ENCODE results near the gene MAZ. TPM values are rescaled to one million over a fixed set of nuclear protein-coding genes. Genes with fewer than 3 reads are reported as not detected.

The MAZ gene
- total RNA-seq, 1 experiment from 2014 or later: 256 TPM

GRCh38 chr16:29765167-29766032 is 40.9 kb upstream of the MAZ start:
- H3K27ac ChIP-seq (ENCODE audit: low read depth, low read length): peak overlapping the region; percentile 17; the same call in 1 of the 2 replicates
- no peaks in the 10 kb centered on the region for H3K36me3 ChIP-seq (ENCODE audit: control insufficient read depth in 1 of 2, insufficient read depth in 2 of 2, low read length in 2 of 2)
- H3K4me1 ChIP-seq (ENCODE audit: control insufficient read depth in 1 of 2, insufficient read depth in 2 of 2, low read length in 2 of 2): peaks cover 18 to 20% of the 10 kb centered on the region in 2 experiments
- peak overlapping the region in 1 of 2 experiments; percentile 16; a peak in 1 of 4 replicates for H3K4me3 ChIP-seq (replicated peaks in 1 of 2; ENCODE audit: low read depth in 1 of 2, low read length in 2 of 2)
- ChIA-PET RAD21 (ENCODE audit: low non-redundant PET in 1 of 2, low total read pairs in 2 of 2, uncharacterized antibody in 2 of 2, unreplicated experiment in 2 of 2) (no interaction called here), POLR2A (no interaction called here), CTCF (no interaction called here)
- ATAC-seq (peak; percentile 90), DNase-seq (ENCODE audit: low read depth, low spot score) (peak; percentile 50)
- BruUV-seq (replicated peaks): no TSS peak
- H2AFZ ChIP-seq (ENCODE audit: low read depth, low read length, poor library complexity, severe bottlenecking): peak overlapping the region; percentile 36
- H3K27me3 ChIP-seq (ENCODE audit: insufficient read depth, low read length): no peaks in the 10 kb centered on the region
- H3K9ac ChIP-seq (ENCODE audit: low read length): 0 out of 2 replicates have a peak overlapping the region, but pooled peaks have one; percentile 1
- no peaks in the 10 kb centered on the region for H3K79me2 ChIP-seq (ENCODE audit: insufficient read depth, low read length)
- TF ChIP-seq YY1 (IDR thresholded peaks at IDR 0.05; ENCODE audit: extremely low read depth, insufficient replicate concordance, low read depth, low read length) (no peak), RAD21 (IDR thresholded peaks at IDR 0.05; ENCODE audit: low read depth) (0 out of 2 replicates have a peak, but pooled peaks have one; percentile 5), ATF3 (IDR thresholded peaks at IDR 0.05) (no peak), CBX3 (IDR thresholded peaks at IDR 0.05; ENCODE audit: low read depth) (no peak), MAX (IDR thresholded peaks at IDR 0.05) (no peak), EGR1 (IDR thresholded peaks at IDR 0.05; ENCODE audit: low read depth) (no peak), POLR2A (IDR thresholded peaks at IDR 0.05; ENCODE audit: borderline replicate concordance, extremely low read depth, insufficient read depth, insufficient read length) (no peak), SP1 (IDR thresholded peaks at IDR 0.05; ENCODE audit: low read depth) (no peak), JUND (IDR thresholded peaks at IDR 0.05) (0 out of 2 replicates have a peak, but pooled peaks have one; percentile 8), TCF7L2 (IDR thresholded peaks at IDR 0.05; ENCODE audit: borderline replicate concordance, extremely low read depth, insufficient read depth, insufficient read length) (peak; percentile 38), ZNF274 (IDR thresholded peaks at IDR 0.05; ENCODE audit: low read depth, low read length) (no peak), POLR2AphosphoS5 (IDR thresholded peaks at IDR 0.05; ENCODE audit: low read depth, low read length) (no peak), SRF (IDR thresholded peaks at IDR 0.05; ENCODE audit: low read depth) (no peak), FOSL1 (IDR thresholded peaks at IDR 0.05; ENCODE audit: low read depth) (no peak), EZH2phosphoT487 (IDR thresholded peaks at IDR 0.05; ENCODE audit: borderline replicate concordance) (no peak), REST (IDR thresholded peaks at IDR 0.05; ENCODE audit: low read depth) (no peak), ZFX (IDR thresholded peaks at IDR 0.05) (no peak), EZH2 (IDR thresholded peaks at IDR 0.05) (no peak), ELF1 (IDR thresholded peaks at IDR 0.05; ENCODE audit: borderline replicate concordance, low read depth) (no peak), ZBTB33 (IDR thresholded peaks at IDR 0.05; ENCODE audit: extremely low read depth, insufficient replicate concordance, low read length) (peak; percentile 10)
- H4K20me1 ChIP-seq (ENCODE audit: insufficient read depth): no peaks in the 10 kb centered on the region
- no peaks in the 10 kb centered on the region for H3K9me3 ChIP-seq (ENCODE audit: control insufficient read depth in 1 of 2, insufficient read depth in 1 of 2, low read depth in 1 of 2, low read length in 2 of 2)
- H3K4me2 ChIP-seq (ENCODE audit: low read length): peak overlapping the region; percentile 59
- intact Hi-C loops (cut with micrococcal nuclease): no loop called here
- H3K9me2 ChIP-seq (ENCODE audit: insufficient read depth): no peaks in the 10 kb centered on the region
